ENCODE measurements around the gene GTSF1L. TPM values are rescaled to one million over a fixed set of nuclear protein-coding genes. Genes with fewer than 3 reads are reported as not detected.

The GTSF1L gene
- total RNA-seq, 1 experiment from 2014 or later: not detected

DNA sequence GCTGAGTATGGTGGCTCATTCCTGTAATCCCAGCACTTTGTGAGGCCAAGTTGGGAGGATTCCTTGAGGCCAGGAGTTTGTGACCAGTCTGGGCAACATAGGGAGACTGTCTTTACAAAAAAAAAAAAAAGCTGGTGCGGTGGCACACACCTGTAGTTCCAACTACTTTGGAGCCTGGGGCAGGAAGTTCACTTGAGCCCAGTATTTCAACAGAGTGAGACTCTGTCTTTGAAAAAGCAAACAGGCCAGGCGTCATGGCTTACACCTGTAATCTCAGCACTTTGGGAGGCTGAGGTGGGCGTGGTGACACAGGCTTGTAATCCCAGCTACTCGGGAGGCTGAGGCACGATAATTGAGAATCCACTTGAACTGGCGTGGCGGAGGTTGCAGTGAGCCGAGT is 31.2 kb downstream of the GTSF1L start:
- POLR2A ChIA-PET (ENCODE audit: low non-redundant PET): no interaction called here
- no TSS peak for BruUV-seq (replicated peaks)

DNA sequence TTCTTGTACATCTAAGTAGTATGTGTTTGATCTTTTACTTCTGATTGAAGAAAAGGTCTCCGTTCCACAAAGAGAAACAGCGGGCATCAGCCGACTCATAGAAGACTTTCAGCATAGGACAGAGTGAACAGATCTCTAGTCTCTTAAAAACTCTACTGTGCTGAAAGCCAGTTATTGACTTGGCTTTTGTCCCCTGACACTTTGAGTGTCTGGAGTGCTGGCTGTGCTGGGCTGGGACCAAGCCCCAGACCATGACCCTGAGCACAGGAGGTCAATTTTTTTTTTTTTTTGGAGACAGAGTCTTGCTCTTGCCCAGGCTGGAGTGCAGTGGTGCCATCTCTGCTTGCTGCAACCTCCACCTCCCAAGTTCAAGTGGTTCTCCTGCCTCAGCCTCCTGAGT is 32.0 kb downstream of the GTSF1L start:
- POLR2A ChIA-PET (ENCODE audit: low non-redundant PET): no interaction called here

More for the DNA sequence above, 31.2 kb downstream of the GTSF1L start:
- H3K27me3 ChIP-seq (replicated peaks; ENCODE audit: insufficient read depth, low read depth, low read length, poor library complexity): no peaks in the 10 kb centered on the region
- CTCF ChIA-PET: no interaction called here
- H3K4me3 ChIP-seq (ENCODE audit: low read depth, low read length, poor library complexity, severe bottlenecking): no peak overlapping the region
- DNase-seq (ENCODE audit: low spot score): no peak
- TF ChIP-seq, protein P1, sequence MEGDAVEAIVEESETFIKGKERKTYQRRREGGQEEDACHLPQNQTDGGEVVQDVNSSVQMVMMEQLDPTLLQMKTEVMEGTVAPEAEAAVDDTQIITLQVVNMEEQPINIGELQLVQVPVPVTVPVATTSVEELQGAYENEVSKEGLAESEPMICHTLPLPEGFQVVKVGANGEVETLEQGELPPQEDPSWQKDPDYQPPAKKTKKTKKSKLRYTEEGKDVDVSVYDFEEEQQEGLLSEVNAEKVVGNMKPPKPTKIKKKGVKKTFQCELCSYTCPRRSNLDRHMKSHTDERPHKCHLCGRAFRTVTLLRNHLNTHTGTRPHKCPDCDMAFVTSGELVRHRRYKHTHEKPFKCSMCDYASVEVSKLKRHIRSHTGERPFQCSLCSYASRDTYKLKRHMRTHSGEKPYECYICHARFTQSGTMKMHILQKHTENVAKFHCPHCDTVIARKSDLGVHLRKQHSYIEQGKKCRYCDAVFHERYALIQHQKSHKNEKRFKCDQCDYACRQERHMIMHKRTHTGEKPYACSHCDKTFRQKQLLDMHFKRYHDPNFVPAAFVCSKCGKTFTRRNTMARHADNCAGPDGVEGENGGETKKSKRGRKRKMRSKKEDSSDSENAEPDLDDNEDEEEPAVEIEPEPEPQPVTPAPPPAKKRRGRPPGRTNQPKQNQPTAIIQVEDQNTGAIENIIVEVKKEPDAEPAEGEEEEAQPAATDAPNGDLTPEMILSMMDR (conservative IDR thresholded peaks at IDR 0.05; ENCODE audit: low read depth, low read length): no peak
- TF ChIP-seq EZH2 (IDR thresholded peaks at IDR 0.05; ENCODE audit: borderline replicate concordance, low read depth, low read length, poor library complexity, severe bottlenecking): no peak
- intact Hi-C loops (cut with micrococcal nuclease; ENCODE audit: unreplicated experiment): no loop called here
- no peak overlapping the region for H3K27ac ChIP-seq (ENCODE audit: low read depth, low read length, poor library complexity, severe bottlenecking)
- H3K4me1 ChIP-seq (ENCODE audit: insufficient read depth, low read length, poor library complexity, severe bottlenecking): no peaks in the 10 kb centered on the region
- H3K36me3 ChIP-seq (ENCODE audit: insufficient read depth, low read length, poor library complexity, severe bottlenecking): peaks cover 44% of the 10 kb centered on the region
- H3K9me3 ChIP-seq (ENCODE audit: low read depth, low read length, poor library complexity, severe bottlenecking): no peaks in the 10 kb centered on the region

DNA sequence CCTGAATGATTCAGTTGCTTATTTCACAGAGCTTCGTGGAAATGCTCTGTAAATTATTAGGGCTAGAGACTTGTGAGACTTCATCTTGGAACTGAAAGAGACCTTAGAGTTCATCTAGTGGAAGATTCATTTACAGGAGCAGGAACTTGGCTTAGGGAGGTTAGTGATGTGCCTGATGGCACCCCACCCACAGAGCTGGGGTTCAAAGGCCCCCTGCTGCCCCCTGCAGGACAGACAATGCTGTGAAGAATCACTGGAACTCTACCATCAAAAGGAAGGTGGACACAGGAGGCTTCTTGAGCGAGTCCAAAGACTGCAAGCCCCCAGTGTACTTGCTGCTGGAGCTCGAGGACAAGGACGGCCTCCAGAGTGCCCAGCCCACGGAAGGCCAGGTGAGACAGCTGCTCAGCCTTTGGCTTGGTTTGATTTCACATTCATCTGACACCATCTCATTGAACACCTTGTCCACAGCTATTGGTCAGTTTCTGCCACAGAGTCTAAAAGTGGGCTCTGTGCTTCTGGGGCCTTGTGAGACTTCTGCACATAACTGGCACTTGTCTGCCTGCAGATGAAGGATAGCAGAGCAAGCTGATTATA is 34.8 kb downstream of the GTSF1L start:
- Histone ChIP-seq H3K4me3 (ENCODE audit: low read depth, low read length, poor library complexity, severe bottlenecking) (no peak overlapping the region), H3K4me1 (ENCODE audit: insufficient read depth, low read length, poor library complexity, severe bottlenecking) (no peaks in the 10 kb centered on the region), H3K27ac (ENCODE audit: low read depth, low read length, poor library complexity, severe bottlenecking) (no peak overlapping the region), H3K36me3 (ENCODE audit: insufficient read depth, low read length, poor library complexity, severe bottlenecking) (peaks cover 47% of the 10 kb centered on the region), H3K27me3 (replicated peaks; ENCODE audit: insufficient read depth, low read depth, low read length, poor library complexity) (no peaks in the 10 kb centered on the region), H3K9me3 (ENCODE audit: low read depth, low read length, poor library complexity, severe bottlenecking) (no peaks in the 10 kb centered on the region)
- POLR2A ChIA-PET (ENCODE audit: low non-redundant PET): interaction anchor here (0.7 kb wide), 1 partner anchor 250 kb away, joined by 5 read pairs; no protein-coding TSS in a partner anchor
- CTCF ChIA-PET: interaction anchor here (0.7 to 1.3 kb wide), 3 partner anchors 12 to 154 kb away, joined by 4 to 6 read pairs (median 4); no protein-coding TSS in a partner anchor
- intact Hi-C loops (cut with micrococcal nuclease; ENCODE audit: unreplicated experiment): loop anchor here (5.0 kb wide), 1 partner anchor 240 kb away; no protein-coding TSS in a partner anchor
- peak; percentile 51 for DNase-seq (ENCODE audit: low spot score)
- no peak for TF ChIP-seq EZH2 (IDR thresholded peaks at IDR 0.05; ENCODE audit: borderline replicate concordance, low read depth, low read length, poor library complexity, severe bottlenecking)
- TF ChIP-seq, protein P1 (conservative IDR thresholded peaks at IDR 0.05; ENCODE audit: low read depth, low read length): peak; percentile 69
- no TSS peak for BruUV-seq (replicated peaks)

More for the DNA sequence above, 32.0 kb downstream of the GTSF1L start:
- intact Hi-C loops (cut with micrococcal nuclease; ENCODE audit: unreplicated experiment): loop anchor here (5.0 kb wide), 1 partner anchor 242 kb away; no protein-coding TSS in a partner anchor
- BruUV-seq (replicated peaks): no TSS peak
- no peak overlapping the region for H3K4me3 ChIP-seq (ENCODE audit: low read depth, low read length, poor library complexity, severe bottlenecking)
- CTCF ChIA-PET: no interaction called here
- no peaks in the 10 kb centered on the region for H3K9me3 ChIP-seq (ENCODE audit: low read depth, low read length, poor library complexity, severe bottlenecking)
- no peak overlapping the region for H3K27ac ChIP-seq (ENCODE audit: low read depth, low read length, poor library complexity, severe bottlenecking)
- peaks cover 40% of the 10 kb centered on the region for H3K36me3 ChIP-seq (ENCODE audit: insufficient read depth, low read length, poor library complexity, severe bottlenecking)
- TF ChIP-seq, protein P1 (conservative IDR thresholded peaks at IDR 0.05; ENCODE audit: low read depth, low read length): no peak
- no peak for TF ChIP-seq EZH2 (IDR thresholded peaks at IDR 0.05; ENCODE audit: borderline replicate concordance, low read depth, low read length, poor library complexity, severe bottlenecking)
- DNase-seq (ENCODE audit: low spot score): no peak
- no peaks in the 10 kb centered on the region for H3K4me1 ChIP-seq (ENCODE audit: insufficient read depth, low read length, poor library complexity, severe bottlenecking)
- H3K27me3 ChIP-seq (replicated peaks; ENCODE audit: insufficient read depth, low read depth, low read length, poor library complexity): no peaks in the 10 kb centered on the region
